DOHH2 (cell line): ENCODE data around the gene FFAR1.

Experiments
- H3F3A ChIP-seq: fragments of 200-600 bp; sonication (generic), shearing (Covaris generic); 2 replicates; pipeline ENCODE4 v1.6.0; 2016; ENCODE audit warnings: antibody characterized with exemption, mild to moderate bottlenecking; ENCODE audit not compliant: control insufficient read depth, insufficient read depth
- H3K27ac ChIP-seq: fragments of 200-600 bp; sonication (generic); 2 replicates; pipeline ENCODE4 v1.5.1; 2014; ENCODE audit warnings: low read depth, mild to moderate bottlenecking, low read length, moderate library complexity
- H3K27me3 ChIP-seq: fragments of 200-600 bp; sonication (generic); 2 replicates; pipeline ENCODE4 v1.6.1; 2014; ENCODE audit warnings: mild to moderate bottlenecking, low read length, mixed read lengths; ENCODE audit not compliant: control insufficient read depth
- H3K36me3 ChIP-seq: fragments of 200-600 bp; sonication (generic); 2 replicates; pipeline ENCODE4 v1.6.1; 2014; ENCODE audit warnings: mild to moderate bottlenecking, low read length, moderate library complexity, mixed read lengths; ENCODE audit not compliant: control insufficient read depth
- H3K4me1 ChIP-seq: fragments of 200-600 bp; sonication (generic); 2 replicates; pipeline ENCODE4 v1.6.1; 2014; ENCODE audit warnings: mild to moderate bottlenecking, low read length, mixed read lengths; ENCODE audit not compliant: control insufficient read depth
- H3K4me2 ChIP-seq: fragments of 200-600 bp; sonication (generic); 2 replicates; pipeline ENCODE4 v1.6.0; 2014; ENCODE audit warnings: mild to moderate bottlenecking, low read length, moderate library complexity
- H3K4me3 ChIP-seq: fragments of 200-600 bp; sonication (generic); 2 replicates; pipeline ENCODE4 v1.5.1; 2014; ENCODE audit warnings: mild to moderate bottlenecking, low read length, mixed read lengths
- H3K79me2 ChIP-seq: fragments of 200-600 bp; sonication (generic); 2 replicates; pipeline ENCODE4 v1.6.1; 2014; ENCODE audit warnings: mild to moderate bottlenecking, low read length, mixed read lengths; ENCODE audit not compliant: control insufficient read depth
- H3K9me2 ChIP-seq: fragments of 200-600 bp; sonication (generic); replicated peaks from 2 replicates; pipeline ENCODE4 v1.6.1; 2014; ENCODE audit warnings: mild to moderate bottlenecking, low read length, mixed read lengths; ENCODE audit not compliant: control insufficient read depth
- H3K9me3 ChIP-seq: fragments of 200-600 bp; sonication (generic); 2 replicates; pipeline ENCODE4 v1.6.1; 2014; ENCODE audit warnings: antibody characterized with exemption, low read length, mixed read lengths; ENCODE audit not compliant: control insufficient read depth, insufficient read depth
- H4K20me1 ChIP-seq: fragments of 200-600 bp; sonication (generic); 2 replicates; pipeline ENCODE4 v1.6.0; 2014; ENCODE audit warnings: low read depth, mild to moderate bottlenecking, antibody characterized with exemption, low read length, moderate library complexity; ENCODE audit not compliant: control insufficient read depth, insufficient read depth
- CTCF ChIP-seq: fragments of 200-600 bp; sonication (generic); IDR thresholded peaks from one replicate; pipeline ENCODE4 v1.5.1; 2014; ENCODE audit warnings: antibody characterized with exemption, mild to moderate bottlenecking, low read depth, low read length; ENCODE audit not compliant: poor library complexity, severe bottlenecking
- EZH2phosphoT487 ChIP-seq: fragments of 200-600 bp; sonication (generic); IDR thresholded peaks from 2 replicates; pipeline ENCODE4 v1.6.1; 2017; ENCODE audit warnings: borderline replicate concordance, mild to moderate bottlenecking, antibody characterized with exemption, low read length, moderate library complexity, mixed read lengths

FFAR1 gene

DNA sequence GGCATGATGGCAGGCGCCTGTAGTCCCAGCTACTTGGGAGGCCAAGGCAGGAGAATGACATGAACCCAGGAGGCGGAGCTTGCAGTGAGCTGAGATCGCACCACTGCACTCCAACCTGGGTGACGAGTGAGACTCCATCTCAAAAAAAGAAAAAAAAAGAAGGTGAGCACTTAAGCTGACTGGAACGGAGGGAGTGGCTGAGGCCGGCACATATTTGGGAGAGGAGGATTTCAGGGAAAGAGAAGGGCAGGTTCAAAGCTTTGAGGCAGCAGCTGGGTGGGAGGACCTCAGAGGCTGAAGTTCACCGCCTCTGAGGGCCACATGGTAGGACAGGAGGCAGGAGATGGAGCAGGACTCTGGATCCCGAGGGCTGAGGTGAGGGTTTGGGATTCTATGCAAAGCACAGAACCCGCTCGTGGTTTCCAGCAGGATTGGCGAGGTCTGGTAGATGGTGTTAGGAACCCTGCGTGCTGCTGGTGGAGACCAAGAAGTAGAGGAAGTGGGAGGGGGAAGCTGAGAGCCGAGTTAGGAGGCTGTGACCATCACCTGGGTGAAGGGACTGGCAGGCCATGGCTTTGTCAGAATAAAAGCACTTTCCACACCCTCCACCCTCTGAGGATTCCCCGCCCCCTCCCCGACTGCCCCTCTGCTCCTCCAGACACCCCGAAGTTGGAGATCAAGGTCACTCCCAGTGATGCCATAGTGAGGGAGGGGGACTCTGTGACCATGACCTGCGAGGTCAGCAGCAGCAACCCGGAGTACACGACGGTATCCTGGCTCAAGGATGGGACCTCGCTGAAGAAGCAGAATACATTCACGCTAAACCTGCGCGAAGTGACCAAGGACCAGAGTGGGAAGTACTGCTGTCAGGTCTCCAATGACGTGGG is 10.4 kb upstream of the FFAR1 start:
- H3K36me3 ChIP-seq = peaks cover 100% of the 10 kb centered on the region
- H3K4me1 ChIP-seq = peaks cover 97% of the 10 kb centered on the region
- TF ChIP-seq EZH2phosphoT487 = no peak
- TF ChIP-seq CTCF = no peak
- 0 out of 2 replicates have a peak overlapping the region, but pooled peaks have one; percentile 12 for H3K4me3 ChIP-seq
- peaks cover 57% of the 10 kb centered on the region for H3F3A ChIP-seq
- no peaks in the 10 kb centered on the region for H3K9me3 ChIP-seq
- H3K4me2 ChIP-seq = peak overlapping the region; percentile 23; the same call in 1 of the 2 replicates
- 0 out of 2 replicates have a peak overlapping the region, but pooled peaks have one; percentile 24 for H3K27ac ChIP-seq
- no peaks in the 10 kb centered on the region for H3K9me2 ChIP-seq
- H3K79me2 ChIP-seq = peaks cover 82% of the 10 kb centered on the region
- no peaks in the 10 kb centered on the region for H3K27me3 ChIP-seq
- H4K20me1 ChIP-seq = peaks cover 42% of the 10 kb centered on the region

DNA sequence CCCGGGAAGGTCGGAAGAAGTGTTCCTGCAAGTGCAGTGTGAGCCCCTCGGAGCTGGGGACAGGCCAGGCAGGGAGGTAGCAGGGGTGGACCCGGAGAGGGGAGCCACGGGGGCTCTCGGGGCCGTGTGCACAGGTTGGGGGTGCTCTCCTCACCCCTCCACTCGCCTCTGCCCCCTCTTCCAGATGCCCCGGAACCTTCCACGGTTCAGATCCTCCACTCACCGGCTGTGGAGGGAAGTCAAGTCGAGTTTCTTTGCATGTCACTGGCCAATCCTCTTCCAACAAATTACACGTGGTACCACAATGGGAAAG is 9.8 kb upstream of the FFAR1 start:
- Histone ChIP-seq H3F3A (peaks cover 57% of the 10 kb centered on the region), H3K27ac (peak overlapping the region; percentile 3; the same call in 1 of the 2 replicates), H3K4me2 (peak overlapping the region; percentile 23), H3K9me2 (no peaks in the 10 kb centered on the region), H4K20me1 (peaks cover 46% of the 10 kb centered on the region), H3K4me3 (no peak overlapping the region), H3K79me2 (peaks cover 76% of the 10 kb centered on the region), H3K9me3 (no peaks in the 10 kb centered on the region), H3K36me3 (peaks cover 100% of the 10 kb centered on the region), H3K27me3 (no peaks in the 10 kb centered on the region), H3K4me1 (peaks cover 97% of the 10 kb centered on the region)
- TF ChIP-seq CTCF (no peak), EZH2phosphoT487 (no peak)

DNA sequence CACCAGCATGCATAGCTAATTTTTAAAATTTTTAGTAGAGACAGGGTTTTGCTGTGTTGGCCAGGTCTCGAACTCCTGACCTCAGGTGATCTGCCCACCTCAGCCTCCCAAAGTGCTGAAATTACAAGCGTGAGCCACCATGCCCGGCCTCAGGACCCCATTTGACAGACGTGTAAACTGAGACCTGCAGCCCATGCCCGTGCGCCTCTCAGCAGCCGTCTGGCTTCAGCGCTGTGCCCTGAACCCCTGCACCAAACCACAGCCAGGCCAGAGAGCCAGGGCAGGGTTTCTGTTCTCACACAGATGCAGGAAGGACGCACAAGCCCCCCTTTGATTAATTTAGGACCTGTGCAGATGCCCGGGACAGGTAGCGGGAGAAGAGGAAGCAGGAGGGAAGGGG is 7.3 kb upstream of the FFAR1 start:
- TF ChIP-seq CTCF (no peak), EZH2phosphoT487 (no peak)
- Histone ChIP-seq H3K27me3 (no peaks in the 10 kb centered on the region), H3F3A (peaks cover 64% of the 10 kb centered on the region)

More for the DNA sequence above, 7.3 kb upstream of the FFAR1 start:
- no peak overlapping the region for H3K4me3 ChIP-seq
- no peaks in the 10 kb centered on the region for H3K9me2 ChIP-seq
- H3K4me2 ChIP-seq = peak overlapping the region; percentile 7; the same call in 1 of the 2 replicates
- peaks cover 100% of the 10 kb centered on the region for H3K36me3 ChIP-seq
- H3K9me3 ChIP-seq = no peaks in the 10 kb centered on the region
- peaks cover 46% of the 10 kb centered on the region for H4K20me1 ChIP-seq
- H3K4me1 ChIP-seq = peaks cover 97% of the 10 kb centered on the region
- H3K79me2 ChIP-seq = peaks cover 51% of the 10 kb centered on the region
- H3K27ac ChIP-seq = no peak overlapping the region
